Mesenchymal stem cell (in vitro differentiated cells and primary cell): ENCODE data around the gene MRPL18.

ENCODE experiments used
- DNase-seq: peaks from one replicate; pipeline ENCODE4 v3.0.0-alpha.2; 2013
- H2AFZ ChIP-seq: one replicate; pipeline ENCODE4 v1.6.1; 2013; ENCODE audit warnings: low read depth, mild to moderate bottlenecking, control low read depth, inconsistent platforms, low read length, moderate library complexity
- H2AK5ac ChIP-seq: 2 replicates; pipeline ENCODE4 v1.6.1; 2013; ENCODE audit warnings: low read length, moderate library complexity, mild to moderate bottlenecking, inconsistent platforms; ENCODE audit not compliant: severe bottlenecking
- H2BK120ac ChIP-seq: one replicate; pipeline ENCODE4 v1.6.1; 2013; ENCODE audit warnings: low read depth, mild to moderate bottlenecking, inconsistent platforms, low read length, moderate library complexity
- H2BK12ac ChIP-seq, 2 experiments: one replicate each; pipeline ENCODE4 v1.6.1; 2013; ENCODE audit warnings: inconsistent platforms in 2 of 2, low read length in 2 of 2, mild to moderate bottlenecking in 2 of 2, moderate library complexity in 2 of 2, control low read depth in 1 of 2
- H2BK15ac ChIP-seq: one replicate; pipeline ENCODE4 v1.6.1; 2013; ENCODE audit warnings: mild to moderate bottlenecking, low read depth, inconsistent platforms; ENCODE audit not compliant: poor library complexity, severe bottlenecking
- H2BK5ac ChIP-seq: 2 replicates; pipeline ENCODE4 v1.6.1; 2013; ENCODE audit warnings: low read depth, mild to moderate bottlenecking, low read length, control low read depth, inconsistent platforms; ENCODE audit not compliant: poor library complexity, severe bottlenecking
- H3K14ac ChIP-seq, 2 experiments: one replicate each; pipeline ENCODE4 v1.6.1; 2013; ENCODE audit warnings: inconsistent platforms in 2 of 2, low read length in 2 of 2, control low read depth in 1 of 2, mild to moderate bottlenecking in 1 of 2, moderate library complexity in 1 of 2
- H3K18ac ChIP-seq, 2 experiments: one replicate each; pipeline ENCODE4 v1.6.1; 2013; ENCODE audit warnings: inconsistent platforms in 2 of 2, low read length in 2 of 2, control low read depth in 1 of 2, low read depth in 1 of 2, mild to moderate bottlenecking in 1 of 2
- H3K23ac ChIP-seq, 2 experiments: one replicate each; pipeline ENCODE4 v1.6.1; 2013; ENCODE audit warnings: inconsistent platforms in 2 of 2, low read length in 2 of 2, mild to moderate bottlenecking in 2 of 2, moderate library complexity in 2 of 2, control low read depth in 1 of 2
- H3K27ac ChIP-seq: 2 replicates; pipeline ENCODE4 v1.5.1; 2013; ENCODE audit warnings: mild to moderate bottlenecking, moderate library complexity, low read length, control low read depth, inconsistent platforms; ENCODE audit not compliant: poor library complexity, severe bottlenecking
- H3K27me3 ChIP-seq, 2 experiments: 2 replicates each; pipeline versions ENCODE4 v1.6.1 to v1.7.0; 2013; ENCODE audit warnings: low read length in 2 of 2, mild to moderate bottlenecking in 2 of 2, moderate library complexity in 2 of 2, control low read depth in 1 of 2, inconsistent platforms in 1 of 2; ENCODE audit not compliant: control insufficient read depth in 1 of 2, insufficient read depth in 1 of 2
- H3K36me3 ChIP-seq, 2 experiments: 2 replicates each; pipeline versions ENCODE4 v1.6.1 to v1.7.0; 2013; ENCODE audit warnings: low read length in 2 of 2, control low read depth in 1 of 2, inconsistent platforms in 1 of 2, low read depth in 1 of 2, mild to moderate bottlenecking in 1 of 2; ENCODE audit not compliant: insufficient read depth in 2 of 2, control insufficient read depth in 1 of 2
- H3K4ac ChIP-seq, 2 experiments: one replicate each; pipeline ENCODE4 v1.6.1; 2013; ENCODE audit warnings: inconsistent platforms in 2 of 2, low read length in 2 of 2, mild to moderate bottlenecking in 2 of 2, moderate library complexity in 2 of 2, control low read depth in 1 of 2, low read depth in 1 of 2
- H3K4me1 ChIP-seq: 2 replicates; pipeline ENCODE4 v1.6.1; 2013; ENCODE audit warnings: low read depth, low read length, control low read depth; ENCODE audit not compliant: control insufficient read depth, insufficient read depth
- H3K4me2 ChIP-seq: 2 replicates; pipeline ENCODE4 v1.6.1; 2013; ENCODE audit warnings: low read length, mild to moderate bottlenecking, inconsistent platforms; ENCODE audit not compliant: poor library complexity, severe bottlenecking
- H3K4me3 ChIP-seq, 2 experiments: 2 replicates each; pipeline versions ENCODE4 v1.5.1 to v1.7.0; 2013; ENCODE audit warnings: low read length in 2 of 2, mild to moderate bottlenecking in 2 of 2, control low read depth in 1 of 2, low read depth in 1 of 2; ENCODE audit not compliant: insufficient read depth in 1 of 2
- H3K79me1 ChIP-seq: replicated peaks from 2 replicates; pipeline ENCODE4 v1.6.1; 2013; ENCODE audit warnings: mild to moderate bottlenecking, control low read depth, low read length, inconsistent platforms; ENCODE audit not compliant: poor library complexity, severe bottlenecking
- H3K9ac ChIP-seq: 2 replicates; pipeline ENCODE4 v1.7.0; 2013; ENCODE audit warnings: mild to moderate bottlenecking, low read length, moderate library complexity
- H3K9me3 ChIP-seq: 2 replicates; pipeline ENCODE4 v1.7.0; 2013; ENCODE audit warnings: mild to moderate bottlenecking, low read length; ENCODE audit not compliant: control insufficient read depth
- H4K8ac ChIP-seq: one replicate; pipeline ENCODE4 v1.6.1; 2013; ENCODE audit warnings: inconsistent platforms, mild to moderate bottlenecking, low read length, moderate library complexity
- H4K91ac ChIP-seq: one replicate; pipeline ENCODE4 v1.6.1; 2013; ENCODE audit warnings: mild to moderate bottlenecking, low read length, inconsistent platforms
- WGBS: methylation state at CpG from one replicate; pipeline ENCODE4 v1.1.7; 2013; ENCODE audit warnings: mixed read lengths; 5-methylcytosine and 5-hydroxymethylcytosine counted together

Gene MRPL18

DNA sequence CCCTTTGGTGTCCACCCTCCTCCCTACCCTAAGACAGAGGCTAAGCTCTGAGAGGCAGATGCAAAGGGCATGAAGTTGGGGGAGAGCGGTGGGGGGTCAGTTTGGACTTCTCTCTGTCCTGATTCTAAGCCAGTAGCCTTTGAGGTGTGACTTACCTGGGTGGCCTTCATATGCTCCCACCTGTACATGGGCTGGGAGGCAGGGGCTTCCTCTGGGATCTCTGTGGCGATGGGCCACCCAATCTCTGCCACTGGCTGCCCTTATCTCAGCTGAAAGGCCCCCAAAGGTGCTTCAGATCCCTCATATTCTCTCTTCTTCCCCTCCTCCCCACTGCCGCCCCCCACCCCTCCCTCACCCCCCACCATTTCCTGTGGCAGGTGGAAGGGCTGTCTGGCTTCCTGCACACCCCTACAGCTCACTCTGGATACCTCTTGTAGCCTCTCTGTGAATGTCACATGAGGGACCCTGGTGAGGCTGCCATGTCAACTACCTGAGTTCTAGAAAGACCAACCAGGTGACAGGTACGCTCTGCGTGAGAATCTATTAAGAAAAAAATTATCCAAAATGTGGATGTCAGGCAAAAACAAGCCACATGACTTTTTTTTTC is 43.8 kb downstream of the MRPL18 start:
- DNase-seq, result no peak
- H3K4me3 ChIP-seq, result no peak overlapping the region
- 85% methylated on average over 4 of the region's 5 CpGs for WGBS

DNA sequence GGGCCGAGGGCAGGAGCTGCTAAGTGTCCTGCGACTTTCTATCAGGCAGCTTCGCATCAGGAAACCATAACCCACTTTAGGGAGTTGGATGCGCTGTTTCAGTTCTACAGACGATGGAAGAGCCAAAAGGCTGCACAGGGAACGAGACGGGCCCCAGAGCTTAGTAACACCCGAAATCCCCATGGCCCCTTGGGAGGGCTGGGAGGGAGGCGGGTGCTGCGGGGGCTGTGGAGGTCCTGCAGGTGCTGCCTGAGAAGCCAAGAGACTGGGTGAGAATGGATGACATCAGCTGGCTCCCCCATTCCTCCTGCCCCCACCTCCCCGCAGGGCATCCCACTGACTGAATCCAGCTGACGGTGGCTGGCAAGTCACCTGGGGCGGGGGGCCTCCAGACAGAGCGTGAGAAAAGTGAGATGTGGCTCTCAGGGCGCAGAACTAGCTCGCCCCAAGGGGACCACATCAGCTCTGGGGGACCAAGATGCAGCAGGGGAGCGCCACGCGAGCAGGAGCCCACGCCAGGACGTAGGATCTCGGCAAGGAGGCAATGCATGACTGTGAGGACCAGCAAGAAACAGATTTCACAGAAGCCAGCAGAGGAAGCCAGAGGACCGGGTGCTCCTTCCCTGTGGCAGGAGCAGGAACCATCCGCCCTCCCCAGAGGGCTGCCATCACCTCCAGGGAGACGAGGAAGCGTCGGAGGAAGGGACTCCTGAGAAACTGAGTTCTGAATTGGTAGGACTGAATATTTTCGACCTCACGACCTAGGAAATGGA is 46.6 kb downstream of the MRPL18 start:
- peak overlapping the region; percentile 84 for H3K9ac ChIP-seq
- no peaks in the 10 kb centered on the region for H3K9me3 ChIP-seq
- WGBS, result 87% methylated on average over 27 of the region's 29 CpGs
- no peak overlapping the region for H2BK120ac ChIP-seq
- H3K4me1 ChIP-seq, result no peaks in the 10 kb centered on the region
- H3K79me1 ChIP-seq, result no peaks in the 10 kb centered on the region
- H3K27ac ChIP-seq, result no peak overlapping the region
- no peak overlapping the region for H3K4me2 ChIP-seq
- H2BK15ac ChIP-seq, result no peak overlapping the region
- H3K36me3 ChIP-seq, result no peaks in the 10 kb centered on the region
- no peak overlapping the region for H3K18ac ChIP-seq
- H3K23ac ChIP-seq, result no peak overlapping the region
- H2BK12ac ChIP-seq, result no peak overlapping the region
- H3K4me3 ChIP-seq, result peak overlapping the region in 1 of 2 experiments; percentile 67
- DNase-seq, result no peak
- H4K8ac ChIP-seq, result no peak overlapping the region
- H4K91ac ChIP-seq, result no peak overlapping the region
- H3K4ac ChIP-seq, result no peak overlapping the region
- no peak overlapping the region for H2AK5ac ChIP-seq
- H3K14ac ChIP-seq, result no peak overlapping the region
- peaks cover 0 to 3% of the 10 kb centered on the region in 2 experiments for H3K27me3 ChIP-seq
- no peak overlapping the region for H2BK5ac ChIP-seq
- H2AFZ ChIP-seq, result no peak overlapping the region

More for the DNA sequence above, 43.8 kb downstream of the MRPL18 start:
- Histone ChIP-seq H3K27me3 (peaks cover 13% of the 10 kb centered on the region in 2 experiments), H2BK5ac (no peak overlapping the region), H3K4me2 (no peak overlapping the region), H2BK15ac (no peak overlapping the region), H2AFZ (no peak overlapping the region), H3K4me1 (no peaks in the 10 kb centered on the region), H3K9me3 (no peaks in the 10 kb centered on the region), H3K23ac (no peak overlapping the region), H2BK12ac (no peak overlapping the region), H3K27ac (no peak overlapping the region), H3K14ac (no peak overlapping the region), H4K91ac (no peak overlapping the region), H3K79me1 (no peaks in the 10 kb centered on the region), H3K36me3 (no peaks in the 10 kb centered on the region), H3K4ac (no peak overlapping the region), H3K18ac (no peak overlapping the region), H4K8ac (no peak overlapping the region), H2BK120ac (no peak overlapping the region), H3K9ac (no peak overlapping the region), H2AK5ac (no peak overlapping the region)

DNA sequence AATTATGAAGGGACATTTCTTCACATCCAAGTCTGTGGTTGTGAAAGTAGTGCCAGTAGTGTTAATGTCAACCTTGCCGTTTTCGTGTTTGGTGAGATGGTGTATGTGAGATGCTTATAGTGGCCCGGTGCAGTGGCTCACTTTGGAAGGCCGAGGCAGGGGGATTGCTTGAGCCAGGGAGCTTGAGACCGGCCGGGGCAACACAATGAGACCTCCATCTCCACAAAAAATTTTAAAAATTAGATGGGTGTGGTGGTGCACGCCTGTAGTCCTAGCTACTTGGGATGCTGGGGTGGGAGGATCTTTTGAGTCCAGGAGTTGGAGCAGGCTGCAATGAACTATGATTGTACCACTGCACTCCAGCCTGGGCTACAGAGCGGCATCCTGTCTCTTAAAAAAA is 47.2 kb downstream of the MRPL18 start:
- H4K91ac ChIP-seq, result no peak overlapping the region
- WGBS, result 95% methylated on average over 3 of the region's 8 CpGs
- H3K9me3 ChIP-seq, result no peaks in the 10 kb centered on the region
- H3K36me3 ChIP-seq, result no peaks in the 10 kb centered on the region
- peak overlapping the region in 1 of 2 experiments; percentile 67 for H3K4me3 ChIP-seq
- no peak overlapping the region for H2BK15ac ChIP-seq
- no peak overlapping the region for H3K9ac ChIP-seq
- H3K27ac ChIP-seq, result no peak overlapping the region
- H4K8ac ChIP-seq, result no peak overlapping the region
- no peak overlapping the region for H2BK120ac ChIP-seq
- H3K14ac ChIP-seq, result no peak overlapping the region
- no peak overlapping the region for H2AFZ ChIP-seq
- no peak for DNase-seq
- H2BK5ac ChIP-seq, result no peak overlapping the region
- H3K18ac ChIP-seq, result no peak overlapping the region
- H3K79me1 ChIP-seq, result no peaks in the 10 kb centered on the region
- no peaks in the 10 kb centered on the region for H3K27me3 ChIP-seq
- H2AK5ac ChIP-seq, result no peak overlapping the region
- no peak overlapping the region for H2BK12ac ChIP-seq
- no peak overlapping the region for H3K23ac ChIP-seq
- H3K4me2 ChIP-seq, result no peak overlapping the region
- no peaks in the 10 kb centered on the region for H3K4me1 ChIP-seq
- no peak overlapping the region for H3K4ac ChIP-seq

DNA sequence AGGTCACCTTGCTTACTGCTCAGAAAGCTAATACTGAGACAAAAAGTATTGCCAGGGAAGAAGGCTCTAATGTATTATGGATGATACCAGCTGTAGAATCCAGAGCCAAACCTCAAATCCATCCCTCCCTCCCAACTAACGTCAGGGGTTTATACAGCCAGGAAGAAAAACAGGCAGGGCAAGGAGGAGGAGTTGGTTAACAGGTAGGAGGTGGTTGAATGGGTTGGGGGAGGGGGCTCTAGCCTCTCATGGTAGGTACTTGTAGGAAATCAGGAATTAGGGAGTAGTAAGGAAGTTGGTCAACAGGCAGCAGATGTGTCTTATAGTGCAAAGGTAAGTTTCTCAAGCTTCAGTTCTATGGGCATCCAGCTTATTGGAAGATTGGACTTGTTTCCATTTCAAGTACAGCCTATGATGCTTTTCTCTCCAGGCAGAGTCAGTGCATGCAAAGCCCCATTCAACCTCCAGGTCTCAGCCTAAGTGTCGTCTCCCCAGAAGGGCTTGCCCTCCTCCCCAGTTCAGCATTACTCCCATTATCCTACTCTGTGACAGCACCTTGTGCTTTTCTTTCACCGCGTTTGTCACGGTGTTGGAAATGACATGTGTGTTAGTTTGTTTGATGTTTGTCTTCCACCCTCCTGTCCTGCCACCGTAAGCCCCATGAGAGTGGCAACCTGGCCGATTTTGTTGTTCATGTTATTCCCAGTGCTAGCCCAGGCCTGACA is 47.9 kb downstream of the MRPL18 start:
- H3K4me2 ChIP-seq, result no peak overlapping the region
- WGBS, result 81% methylated on average over 7 of the region's 7 CpGs
- H2BK120ac ChIP-seq, result no peak overlapping the region
- DNase-seq, result no peak
- no peak overlapping the region for H3K4ac ChIP-seq
- no peak overlapping the region for H2AFZ ChIP-seq
- H3K79me1 ChIP-seq, result no peaks in the 10 kb centered on the region
- no peak overlapping the region for H3K9ac ChIP-seq
- no peak overlapping the region for H3K14ac ChIP-seq
- no peaks in the 10 kb centered on the region for H3K27me3 ChIP-seq
- H2BK5ac ChIP-seq, result no peak overlapping the region
- H2BK12ac ChIP-seq, result no peak overlapping the region
- H2AK5ac ChIP-seq, result no peak overlapping the region
- H3K27ac ChIP-seq, result no peak overlapping the region
- H3K4me3 ChIP-seq, result no peak overlapping the region
- no peak overlapping the region for H4K8ac ChIP-seq
- H3K23ac ChIP-seq, result no peak overlapping the region
- no peaks in the 10 kb centered on the region for H3K36me3 ChIP-seq
- H4K91ac ChIP-seq, result no peak overlapping the region
- no peak overlapping the region for H2BK15ac ChIP-seq
- no peaks in the 10 kb centered on the region for H3K4me1 ChIP-seq
- no peaks in the 10 kb centered on the region for H3K9me3 ChIP-seq
- H3K18ac ChIP-seq, result no peak overlapping the region
